GM12891 (cell line): ENCODE measurements around the gene RECQL. TPM values are rescaled to one million over a fixed set of nuclear protein-coding genes. Genes with fewer than 3 reads are reported as not detected.

Experiments used
- DNase-seq: peaks from one replicate; pipeline ENCODE4 v3.0.0; 2011; ENCODE audit warnings: low spot score; ENCODE audit not compliant: insufficient read length
- FAIRE-seq: peaks from 2 replicates; lab custom pipeline; 2011; peaks lifted over from hg19 to GRCh38; lab: Jason Lieb, UNC
- PAX5 ChIP-seq: IDR thresholded peaks from 2 replicates; pipeline ENCODE4 v1.6.1; 2011; ENCODE audit warnings: low read length, moderate library complexity, mild to moderate bottlenecking; ENCODE audit not compliant: insufficient read depth, severe bottlenecking
- POLR2A ChIP-seq: IDR thresholded peaks from 2 replicates; pipeline ENCODE4 v1.6.1; 2011; ENCODE audit warnings: low read depth, low read length, control low read depth
- POLR2AphosphoS5 ChIP-seq: IDR thresholded peaks from 2 replicates; pipeline ENCODE4 v1.6.1; 2011; ENCODE audit warnings: low read depth, low read length, control low read depth
- POU2F2 ChIP-seq: IDR thresholded peaks from 2 replicates; pipeline ENCODE4 v1.6.1; 2011; ENCODE audit warnings: low read depth, mild to moderate bottlenecking, control low read depth, low read length, moderate library complexity
- SPI1 ChIP-seq: IDR thresholded peaks from 2 replicates; pipeline ENCODE4 v1.6.1; 2011; ENCODE audit warnings: low read depth, low read length, control low read depth
- TAF1 ChIP-seq: IDR thresholded peaks from 2 replicates; pipeline ENCODE4 v1.6.1; 2011; ENCODE audit warnings: low read depth, low read length, control low read depth
- polyA plus RNA-seq: library from polyadenylated mRNA; unstranded; fragments of >200 nt; gene quantifications from one replicate; pipeline ENCODE4 v1.2.1, GENCODE V29; 2012; ENCODE audit warnings: low read depth, missing spikeins, inconsistent platforms; ENCODE audit not compliant: missing spikeins

The RECQL gene
- polyA plus RNA-seq, result 39.9 TPM

GRCh38 chr12:21501258-21502163, at the start of gene RECQL, which contains the start of gene GOLT1B:
Gene RECQL, minus strand, starts transcription at chr12:21501635. Its CDS starts 2,065 bp downstream, at chr12:21499570.
Gene GOLT1B, plus strand, starts transcription at chr12:21501789. Its CDS starts 135 bp downstream, at chr12:21501924.
- TF ChIP-seq POLR2A, result peak; percentile 94
- TF ChIP-seq POU2F2, result no peak
- no peak for TF ChIP-seq PAX5
- peak; percentile 87 for TF ChIP-seq POLR2AphosphoS5
- TF ChIP-seq TAF1, result peak; percentile 73
- peak; percentile 68 for TF ChIP-seq SPI1
- peak; percentile 98 for FAIRE-seq
- peak; percentile 56 for DNase-seq

DNA sequence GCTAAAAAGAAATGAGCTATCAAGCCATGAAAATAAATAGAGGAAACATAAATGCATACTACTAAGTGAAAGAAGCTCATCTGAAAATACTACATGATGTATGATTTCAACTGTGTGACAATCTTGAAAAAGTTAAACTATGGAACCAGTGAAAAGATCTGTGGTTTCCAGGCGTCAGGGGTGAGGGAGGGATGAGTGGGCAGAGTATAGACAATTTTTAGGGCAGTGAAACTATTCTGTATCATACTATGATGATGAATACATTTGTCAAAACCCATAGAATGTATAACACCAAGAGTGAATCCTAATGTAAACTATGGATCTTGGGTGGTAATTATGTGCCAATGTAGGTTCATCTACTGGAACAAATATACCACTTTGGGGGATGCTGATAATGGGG, 46.0 kb upstream of the RECQL start:
- DNase-seq (no peak), FAIRE-seq (no peak)
- no peak for TF ChIP-seq POU2F2
- no peak for TF ChIP-seq TAF1

DNA sequence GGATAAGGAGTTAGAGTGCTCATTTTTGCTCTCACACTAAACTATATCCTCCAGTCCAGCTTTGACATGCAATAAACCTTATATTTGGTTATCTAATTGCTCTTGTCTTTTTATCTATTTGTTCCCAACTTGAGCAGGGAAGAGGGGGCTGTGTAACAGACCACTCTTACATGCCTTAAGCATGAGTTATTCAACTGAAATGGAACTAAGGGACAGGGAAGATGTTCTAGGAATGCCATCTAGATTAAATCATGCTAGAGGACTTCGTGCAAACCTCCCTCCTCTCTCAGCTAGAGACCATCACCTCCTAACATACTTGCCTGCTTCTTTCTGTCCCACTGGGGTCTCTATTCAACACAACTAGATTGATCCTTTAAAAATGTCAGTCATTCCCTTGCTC, 45.3 kb upstream of the RECQL start:
- DNase-seq (no peak), FAIRE-seq (no peak)
- TF ChIP-seq PAX5 (no peak), POLR2A (no peak), POU2F2 (no peak), SPI1 (no peak), POLR2AphosphoS5 (no peak), TAF1 (no peak)

DNA sequence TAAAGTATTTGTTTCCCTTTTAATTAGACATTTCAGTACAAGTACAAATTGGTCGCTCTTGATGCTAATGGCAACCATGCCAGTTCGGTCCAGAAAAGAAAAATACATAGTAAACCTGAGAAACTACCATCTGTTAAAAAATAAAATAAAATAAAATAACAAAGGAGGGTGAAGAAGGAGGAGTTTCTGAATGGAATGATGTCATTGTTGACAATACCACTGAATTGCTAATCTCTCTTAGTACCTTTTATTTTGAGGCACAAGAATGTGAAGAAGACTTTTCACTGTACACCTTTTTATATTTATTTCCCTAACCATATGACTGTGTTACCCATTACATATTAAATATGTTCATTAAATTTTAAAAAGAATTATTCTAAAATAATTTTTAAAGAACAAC, 44.1 kb upstream of the RECQL start:
- FAIRE-seq (no peak), DNase-seq (no peak)
- no peak for TF ChIP-seq POLR2A

DNA sequence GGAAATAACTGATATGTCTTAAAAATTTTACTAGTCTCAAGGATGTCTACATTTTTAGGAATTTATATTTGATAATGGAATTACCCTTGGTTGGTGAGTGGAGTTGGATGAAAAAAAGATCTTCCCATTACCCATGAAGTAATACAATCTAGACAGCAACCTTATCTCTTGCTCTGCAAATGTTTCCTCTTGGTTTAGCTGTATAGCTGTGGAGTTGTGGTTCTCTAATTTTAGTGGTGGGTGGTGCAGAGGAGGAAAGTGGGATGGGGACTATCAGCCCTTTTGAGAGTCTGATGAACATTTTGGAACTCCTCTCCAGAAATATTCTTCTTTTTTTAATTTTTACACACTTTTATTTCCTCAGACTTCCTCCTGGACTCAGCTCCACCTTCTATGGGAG, 41.7 kb upstream of the RECQL start:
- DNase-seq (no peak), FAIRE-seq (no peak)
- no peak for TF ChIP-seq POU2F2
- TF ChIP-seq POLR2A, result no peak
- TF ChIP-seq PAX5, result no peak
- no peak for TF ChIP-seq POLR2AphosphoS5
- no peak for TF ChIP-seq SPI1
- no peak for TF ChIP-seq TAF1

- no peak for DNase-seq
- TF ChIP-seq POU2F2 (no peak), POLR2A (no peak), TAF1 (no peak), SPI1 (no peak), POLR2AphosphoS5 (no peak), PAX5 (no peak)
- no peak for FAIRE-seq
Measured at GRCh38 chr12:21542403-21542802, 41.0 kb upstream of the RECQL start.

DNA sequence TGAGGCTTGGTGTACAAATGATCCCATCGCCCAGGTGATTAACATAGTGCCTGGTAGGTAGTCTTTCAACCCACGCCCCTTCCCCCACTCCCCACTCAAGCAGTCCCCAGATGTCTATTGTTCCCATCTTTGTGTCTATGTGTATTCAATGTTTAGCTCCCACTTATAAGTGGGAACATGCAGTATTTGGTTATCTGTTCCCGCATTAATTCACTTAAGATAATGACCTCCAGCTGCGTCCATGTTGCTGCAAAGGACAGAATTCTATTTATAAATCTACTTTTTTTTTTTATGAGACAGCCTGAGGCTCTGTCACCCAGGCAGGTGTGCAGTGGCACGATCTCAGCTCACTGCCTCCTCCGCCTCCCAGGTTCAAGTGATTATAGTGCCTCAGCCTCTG, 40.3 kb upstream of the RECQL start:
- FAIRE-seq (no peak), DNase-seq (no peak)
- TF ChIP-seq PAX5, result no peak
- TF ChIP-seq POLR2A, result no peak
- no peak for TF ChIP-seq POLR2AphosphoS5
- no peak for TF ChIP-seq TAF1
- no peak for TF ChIP-seq POU2F2
- no peak for TF ChIP-seq SPI1

DNA sequence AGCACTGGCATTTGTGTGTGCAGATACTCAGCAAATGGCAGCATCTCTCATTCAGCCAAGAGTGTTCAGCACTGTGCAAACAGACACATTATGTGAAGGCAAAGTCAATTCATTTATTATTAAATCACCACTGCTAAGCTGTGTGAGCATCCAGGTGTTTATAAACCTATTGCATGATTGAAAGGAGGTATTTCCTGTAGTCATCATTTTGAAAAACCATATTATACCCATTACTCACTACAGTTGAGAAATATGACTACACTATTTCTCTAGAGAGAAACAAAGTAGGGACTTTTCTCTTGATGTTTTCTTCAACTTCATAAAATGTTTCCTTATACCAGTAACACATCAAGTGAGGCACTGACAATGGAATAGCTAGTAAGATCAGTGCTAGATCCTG, 38.4 kb upstream of the RECQL start:
- no peak for DNase-seq
- FAIRE-seq, result no peak

DNA sequence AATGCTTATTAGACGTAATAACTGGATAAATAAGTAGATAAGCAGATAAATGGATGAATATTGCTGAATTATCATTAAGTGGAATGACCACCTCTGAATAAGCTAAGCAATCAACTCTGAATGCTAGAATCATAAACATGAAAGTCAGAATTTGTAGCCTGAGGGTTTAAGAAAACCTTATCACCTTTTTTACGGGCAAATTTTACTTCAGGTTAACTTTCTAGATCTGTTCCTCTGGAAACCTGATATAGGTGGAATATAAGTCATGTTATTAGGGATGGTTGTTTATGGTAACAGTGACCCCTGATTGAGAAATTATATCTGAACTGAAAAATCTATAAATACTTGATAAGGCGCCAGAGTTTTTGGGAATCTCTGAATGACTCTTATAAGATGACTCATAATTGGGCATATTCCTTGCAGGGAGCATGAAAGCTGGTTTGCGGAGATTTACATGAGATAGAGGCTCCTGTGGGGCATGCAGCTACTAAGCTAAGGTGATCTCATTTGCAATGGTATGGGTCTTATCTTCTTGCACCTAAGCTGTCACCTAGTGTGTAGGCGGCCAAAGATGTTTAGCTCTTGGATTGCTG, 36.7 kb upstream of the RECQL start:
- DNase-seq, result no peak
- TF ChIP-seq POU2F2 (no peak), TAF1 (no peak), PAX5 (no peak), POLR2A (no peak), SPI1 (no peak), POLR2AphosphoS5 (no peak)
- FAIRE-seq, result no peak

More for the DNA sequence above, 38.4 kb upstream of the RECQL start:
- TF ChIP-seq PAX5, result no peak
- no peak for TF ChIP-seq POU2F2
- TF ChIP-seq POLR2A, result no peak
- TF ChIP-seq POLR2AphosphoS5, result no peak
- no peak for TF ChIP-seq TAF1
- no peak for TF ChIP-seq SPI1

DNA sequence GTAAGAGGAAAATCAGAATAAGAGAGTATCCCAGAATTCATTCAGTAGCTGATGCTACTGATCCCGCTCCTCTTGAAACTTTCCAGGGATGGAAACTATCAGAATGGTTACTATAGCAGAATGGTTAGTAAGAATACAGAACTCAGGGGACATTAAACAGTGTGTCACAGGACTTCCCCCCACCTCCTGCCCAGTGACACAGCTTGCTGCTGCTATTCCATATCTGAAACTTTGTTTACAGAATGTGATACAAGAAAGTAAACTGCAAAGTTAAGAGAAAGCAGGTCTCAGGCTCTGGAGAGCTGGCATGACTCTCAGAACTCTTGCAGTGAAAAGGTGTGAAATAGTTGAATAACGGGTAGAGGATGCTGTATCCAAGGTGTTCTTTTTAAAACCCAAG, 28.0 kb upstream of the RECQL start:
- FAIRE-seq, result no peak
- TF ChIP-seq POU2F2 (no peak), POLR2A (no peak), TAF1 (no peak), POLR2AphosphoS5 (no peak), SPI1 (no peak), PAX5 (no peak)

DNA sequence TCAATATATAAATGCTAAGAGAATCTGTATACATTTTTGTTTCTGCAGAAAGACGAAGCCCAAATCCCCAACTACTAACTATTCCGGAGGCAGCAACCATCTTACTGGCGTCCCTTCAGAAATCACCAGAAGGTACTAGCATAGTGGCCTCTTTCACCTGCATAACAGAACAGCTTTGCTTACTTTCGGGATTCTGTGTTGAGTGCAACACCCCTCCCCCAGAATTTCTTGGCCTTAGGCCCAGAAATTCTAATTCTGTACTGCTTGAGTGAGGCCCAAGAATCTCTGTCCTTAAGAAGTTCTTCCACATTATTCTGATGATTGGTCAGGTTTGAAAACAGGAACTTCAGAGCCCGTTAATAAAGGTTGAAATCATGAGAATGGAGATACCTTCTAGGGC, 27.5 kb upstream of the RECQL start:
- TF ChIP-seq PAX5 (no peak), TAF1 (no peak), SPI1 (no peak), POU2F2 (no peak), POLR2A (no peak), POLR2AphosphoS5 (no peak)
- no peak for DNase-seq
- no peak for FAIRE-seq

More for the DNA sequence above, 28.0 kb upstream of the RECQL start:
- DNase-seq, result no peak
